Common myeloid progenitor, CD34-positive (primary cell): ENCODE results near the gene VAC14.

Experiments
- CTCF ChIA-PET: fragments of 350-600 bp; sonication (Branson Sonifier 250); formaldehyde crosslinking; loops from one replicate; lab custom pipeline; 2021; ENCODE audit warnings: antibody characterized with exemption; lab: Charles Lee
- POLR2A ChIA-PET: fragments of 350-600 bp; sonication (Branson Sonifier 250); formaldehyde crosslinking; loops from one replicate; lab custom pipeline; 2021; ENCODE audit warnings: antibody characterized with exemption; lab: Charles Lee
- DNase-seq, 3 donors: peaks; one replicate each; pipeline versions ENCODE4 v3.0.0 to v3.0.0-alpha.2; 2013
- H3K27ac ChIP-seq, 2 experiments: 1 replicate in 1 of 2; 2 replicates in 1 of 2; pipeline ENCODE4 v1.7.0; 2013; ENCODE audit warnings: inconsistent platforms in 2 of 2, low read length in 2 of 2, mild to moderate bottlenecking in 2 of 2, low read depth in 1 of 2, moderate library complexity in 1 of 2; ENCODE audit not compliant: severe bottlenecking in 2 of 2, insufficient read depth in 1 of 2, poor library complexity in 1 of 2
- H3K27me3 ChIP-seq, 5 experiments: replicated peaks in 2 of 5; 1 replicate in 3 of 5; 2 replicates in 2 of 5; pipeline versions ENCODE4 v1.6.1 to v1.7.0; 2013; ENCODE audit warnings: low read length in 4 of 5, mild to moderate bottlenecking in 2 of 5, moderate library complexity in 2 of 5, inconsistent platforms in 1 of 5; ENCODE audit not compliant: insufficient read depth in 5 of 5, control insufficient read depth in 4 of 5
- H3K36me3 ChIP-seq, 4 experiments: 1 replicate in 2 of 4; 2 replicates in 2 of 4; pipeline versions ENCODE4 v1.6.1 to v1.7.0; 2013; ENCODE audit warnings: low read length in 3 of 4, control low read depth in 1 of 4, mild to moderate bottlenecking in 1 of 4; ENCODE audit not compliant: control insufficient read depth in 4 of 4, insufficient read depth in 4 of 4
- H3K4me1 ChIP-seq, 4 experiments: 1 replicate in 3 of 4; 2 replicates in 1 of 4; pipeline versions ENCODE4 v1.6.1 to v1.7.1; 2013; ENCODE audit warnings: low read length in 3 of 4, mild to moderate bottlenecking in 3 of 4, control low read depth in 1 of 4, inconsistent platforms in 1 of 4, moderate library complexity in 1 of 4; ENCODE audit not compliant: control insufficient read depth in 4 of 4, insufficient read depth in 4 of 4; ENCODE audit errors: control extremely low read depth in 1 of 4
- H3K4me3 ChIP-seq, 7 experiments: 1 replicate in 4 of 7; 2 replicates in 3 of 7; pipeline versions ENCODE4 v1.5.1 to v1.7.0; 2013; ENCODE audit warnings: mild to moderate bottlenecking in 7 of 7, low read length in 6 of 7, moderate library complexity in 6 of 7, inconsistent platforms in 2 of 7, low read depth in 2 of 7, control low read depth in 1 of 7; ENCODE audit not compliant: insufficient read depth in 4 of 7, control insufficient read depth in 1 of 7; ENCODE audit errors: extremely low read depth in 1 of 7
- H3K9me3 ChIP-seq, 5 experiments: 1 replicate in 4 of 5; 2 replicates in 1 of 5; pipeline versions ENCODE4 v1.6.1 to v1.7.1; 2013; ENCODE audit warnings: low read length in 4 of 5, mild to moderate bottlenecking in 2 of 5, inconsistent platforms in 1 of 5, low read depth in 1 of 5, moderate library complexity in 1 of 5; ENCODE audit not compliant: control insufficient read depth in 4 of 5, insufficient read depth in 2 of 5; ENCODE audit errors: control extremely low read depth in 1 of 5
- WGBS: methylation state at CpG from one replicate; pipeline ENCODE4 v1.1.5; 2013; ENCODE audit not compliant: insufficient coverage; 5-methylcytosine and 5-hydroxymethylcytosine counted together

The VAC14 gene

DNA sequence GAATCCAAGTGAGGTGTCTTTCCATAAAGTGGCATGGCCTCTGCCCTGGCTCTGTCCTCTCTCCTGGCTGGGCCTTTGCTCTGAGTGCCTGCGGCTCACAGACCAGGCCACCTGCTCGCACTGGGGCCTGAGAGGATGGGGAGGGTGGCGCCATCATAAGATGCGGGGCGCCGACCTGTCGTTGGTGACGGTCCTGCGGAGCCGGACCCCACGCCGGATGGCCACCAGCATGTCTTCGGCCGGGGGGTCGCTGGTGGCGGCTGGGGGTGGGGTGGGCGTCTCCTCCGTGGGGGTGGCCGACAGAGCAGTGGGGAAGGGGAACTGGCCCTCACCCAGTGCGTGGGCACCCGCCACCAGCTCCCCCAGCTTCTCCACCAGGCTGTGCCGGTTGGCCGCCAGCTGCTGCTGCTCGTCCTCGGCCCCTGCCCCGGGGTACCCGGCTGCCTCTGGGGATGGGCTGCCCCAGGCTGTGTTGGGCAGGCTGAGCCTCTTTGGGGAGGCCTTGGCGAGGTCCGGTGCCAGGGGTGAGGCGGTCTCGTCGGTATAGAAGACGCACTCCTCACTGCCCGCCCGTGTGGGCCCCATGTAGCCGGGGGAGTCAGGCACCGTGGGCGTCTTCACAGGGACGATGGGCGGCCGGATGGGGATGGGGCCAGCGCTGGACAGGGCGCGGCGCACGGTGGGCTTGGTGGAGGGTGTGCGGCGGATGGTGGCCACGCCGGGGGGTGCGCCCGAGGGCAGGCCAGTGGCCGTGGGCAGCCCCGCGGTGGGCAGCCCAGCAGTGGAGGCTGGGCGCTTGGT lies 137.2 kb downstream of the VAC14 start:
- 97% methylated on average over 48 of the region's 56 CpGs for WGBS

DNA sequence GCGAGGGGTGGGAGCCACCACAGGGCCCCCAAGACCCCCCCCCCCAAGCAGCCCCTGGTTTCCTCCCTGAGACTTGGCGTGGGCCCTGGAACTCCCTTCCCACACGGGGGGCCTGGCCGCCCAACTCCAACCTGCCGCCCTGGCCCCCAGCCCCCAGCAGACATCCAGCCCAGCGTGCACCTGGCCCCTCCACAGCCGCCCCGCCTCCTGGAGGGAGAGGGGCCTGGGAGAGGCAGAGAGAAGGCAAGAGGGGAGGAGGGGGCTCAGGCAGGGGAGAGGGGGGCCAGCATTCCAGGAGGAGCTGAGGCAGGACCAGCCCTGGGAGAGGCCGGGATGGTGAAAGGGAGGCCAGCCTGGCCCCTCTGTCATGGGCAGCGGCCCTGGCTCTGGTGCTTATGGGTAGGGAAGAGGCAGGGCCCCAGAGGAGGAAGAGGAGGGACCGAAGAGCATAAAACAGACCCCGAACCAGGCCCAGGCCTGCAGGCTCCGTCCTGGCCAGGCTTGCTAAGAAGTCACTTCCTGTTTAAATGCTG lies 137.9 kb downstream of the VAC14 start:
- no peak for DNase-seq
- ChIA-PET POLR2A (no interaction called here), CTCF (interaction anchor here (1.7 kb wide), 1 partner anchor 9 kb away, joined by 6 read pairs; no protein-coding TSS in a partner anchor)
- H3K9me3 ChIP-seq, result no peaks in the 10 kb centered on the region
- no peak overlapping the region for H3K27ac ChIP-seq
- no peaks in the 10 kb centered on the region for H3K27me3 ChIP-seq
- no peak overlapping the region for H3K4me3 ChIP-seq
- H3K4me1 ChIP-seq, result no peaks in the 10 kb centered on the region
- WGBS, result 88% methylated on average over 4 of the region's 13 CpGs
- peaks cover 2 to 40% (median 24%) of the 10 kb centered on the region in 4 experiments for H3K36me3 ChIP-seq

More for the DNA sequence above, 137.2 kb downstream of the VAC14 start:
- Histone ChIP-seq H3K4me3 (no peak overlapping the region), H3K27me3 (no peaks in the 10 kb centered on the region), H3K9me3 (peaks cover 0 to 2% (median 0%) of the 10 kb centered on the region in 5 experiments), H3K27ac (no peak overlapping the region), H3K4me1 (no peaks in the 10 kb centered on the region), H3K36me3 (peaks cover 8 to 44% (median 28%) of the 10 kb centered on the region in 4 experiments)
- ChIA-PET POLR2A (no interaction called here), CTCF (no interaction called here)
- DNase-seq, result no peak

DNA sequence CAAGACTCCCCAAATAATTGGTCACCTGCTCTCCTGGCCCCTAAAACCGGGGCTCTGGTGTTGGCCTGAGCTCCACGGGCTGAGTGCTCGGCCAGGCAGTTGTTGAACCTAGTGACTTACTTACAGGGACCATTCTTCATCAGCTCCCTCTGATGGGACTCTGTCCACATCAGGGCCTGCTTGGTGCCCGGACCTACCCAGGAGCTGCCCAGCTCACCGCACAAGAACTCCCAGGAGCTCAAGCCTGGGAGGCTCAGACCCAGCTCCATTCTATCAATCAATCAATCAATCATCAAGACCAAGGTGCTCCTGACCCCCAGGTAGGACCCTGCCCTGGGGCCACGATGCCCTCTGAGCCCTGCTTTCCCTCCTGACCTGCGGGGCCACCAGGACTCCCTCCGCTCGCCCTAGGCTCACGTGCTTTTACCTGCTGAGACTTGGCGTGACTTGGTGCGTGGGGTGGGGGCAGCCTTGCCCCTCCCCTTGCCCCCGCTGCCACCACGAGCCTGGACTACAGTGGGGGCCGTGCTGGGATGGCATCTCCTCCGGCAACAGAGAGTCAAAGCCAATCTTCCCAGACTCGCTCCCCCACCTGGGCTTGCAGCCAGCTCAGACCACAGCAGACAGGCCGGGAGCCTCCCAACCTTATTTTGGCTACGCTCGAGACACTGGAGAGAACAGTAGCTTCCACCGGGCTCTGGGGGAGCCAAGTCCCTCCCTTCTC lies 138.9 kb downstream of the VAC14 start:
- Histone ChIP-seq H3K9me3 (no peaks in the 10 kb centered on the region), H3K27ac (no peak overlapping the region), H3K36me3 (peaks cover 2 to 37% (median 23%) of the 10 kb centered on the region in 4 experiments), H3K27me3 (no peaks in the 10 kb centered on the region), H3K4me1 (no peaks in the 10 kb centered on the region), H3K4me3 (no peak overlapping the region)
- POLR2A ChIA-PET, result interaction anchor here (1.0 kb wide), 1 partner anchor 109 kb away, joined by 3 read pairs; no protein-coding TSS in a partner anchor
- 94% methylated on average over 17 of the region's 21 CpGs for WGBS
- CTCF ChIA-PET, result interaction anchor here (1.7 kb wide), 1 partner anchor 8 kb away, joined by 6 read pairs; no protein-coding TSS in a partner anchor
- no peak for DNase-seq

DNA sequence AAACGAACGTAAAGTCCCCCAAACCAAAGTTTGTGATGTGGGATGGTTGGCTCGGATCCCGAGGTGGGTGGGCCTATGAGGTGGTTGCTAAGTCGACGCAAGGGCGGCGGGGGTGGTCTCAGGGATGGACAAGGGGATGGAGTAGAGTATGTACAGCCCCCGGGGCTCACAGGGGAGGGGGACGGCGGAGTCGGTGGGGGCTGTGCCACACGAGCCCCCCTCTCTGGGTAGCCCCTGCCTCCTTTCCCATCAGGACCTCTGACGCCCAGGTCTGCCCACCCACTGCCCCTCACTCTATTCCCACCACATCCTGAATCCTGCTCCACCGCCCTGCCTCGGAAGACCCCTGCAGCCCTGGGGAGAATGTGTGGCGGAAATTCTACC lies 139.4 kb downstream of the VAC14 start:
- CTCF ChIA-PET, result interaction anchor here (1.7 kb wide), 1 partner anchor 7 kb away, joined by 6 read pairs; no protein-coding TSS in a partner anchor
- no peak overlapping the region for H3K27ac ChIP-seq
- H3K4me1 ChIP-seq, result no peaks in the 10 kb centered on the region
- H3K9me3 ChIP-seq, result no peaks in the 10 kb centered on the region
- POLR2A ChIA-PET, result interaction anchor here (1.0 kb wide), 1 partner anchor 110 kb away, joined by 3 read pairs; no protein-coding TSS in a partner anchor
- H3K36me3 ChIP-seq, result peaks cover 2 to 33% (median 20%) of the 10 kb centered on the region in 4 experiments
- H3K4me3 ChIP-seq, result no peak overlapping the region
- WGBS, result 91% methylated on average over 8 of the region's 17 CpGs
- DNase-seq, result no peak
- H3K27me3 ChIP-seq, result no peaks in the 10 kb centered on the region

DNA sequence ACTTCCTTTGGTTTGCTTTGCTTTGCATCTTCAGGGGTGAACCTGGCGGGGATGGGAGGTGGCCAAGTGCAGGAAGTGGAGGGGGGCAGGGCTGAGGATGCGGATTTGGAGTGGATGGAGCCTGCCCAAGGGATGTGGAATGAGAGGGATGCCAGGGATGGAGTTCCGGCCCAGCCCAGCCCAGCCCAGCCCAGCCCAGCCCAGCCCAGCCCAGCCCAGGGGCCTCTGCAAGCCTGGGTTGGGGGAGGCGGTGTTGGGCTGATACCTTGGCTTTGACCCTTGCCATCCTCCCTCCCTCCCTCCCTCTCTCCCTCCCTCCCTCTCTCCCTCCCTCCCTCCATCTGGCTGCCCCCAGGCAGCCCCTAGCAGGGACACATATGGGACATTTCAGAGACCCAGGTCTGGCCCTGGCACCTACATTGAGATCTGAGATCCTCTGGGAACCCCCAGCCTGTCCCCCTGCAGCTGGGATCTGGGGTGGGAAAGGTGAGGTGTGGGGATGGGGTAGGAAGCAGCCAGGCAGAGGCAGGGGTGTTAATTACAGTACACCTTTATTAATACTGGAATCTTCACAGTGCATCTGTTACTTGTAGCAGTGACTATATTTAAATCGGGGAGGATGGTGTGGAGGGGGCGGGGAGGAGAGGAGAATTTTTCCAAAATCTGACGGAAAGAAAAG lies 140.1 kb downstream of the VAC14 start:
- H3K4me3 ChIP-seq, result no peak overlapping the region
- DNase-seq, result no peak
- POLR2A ChIA-PET, result no interaction called here
- no peaks in the 10 kb centered on the region for H3K27me3 ChIP-seq
- WGBS, result 40% methylated on average over 1 of the region's 7 CpGs
- peaks cover 0 to 26% (median 14%) of the 10 kb centered on the region in 4 experiments for H3K36me3 ChIP-seq
- CTCF ChIA-PET, result interaction anchor here (2.3 kb wide), 1 partner anchor 110 kb away, joined by 11 read pairs; no protein-coding TSS in a partner anchor
- H3K27ac ChIP-seq, result no peak overlapping the region
- H3K9me3 ChIP-seq, result no peaks in the 10 kb centered on the region
- H3K4me1 ChIP-seq, result no peaks in the 10 kb centered on the region

DNA sequence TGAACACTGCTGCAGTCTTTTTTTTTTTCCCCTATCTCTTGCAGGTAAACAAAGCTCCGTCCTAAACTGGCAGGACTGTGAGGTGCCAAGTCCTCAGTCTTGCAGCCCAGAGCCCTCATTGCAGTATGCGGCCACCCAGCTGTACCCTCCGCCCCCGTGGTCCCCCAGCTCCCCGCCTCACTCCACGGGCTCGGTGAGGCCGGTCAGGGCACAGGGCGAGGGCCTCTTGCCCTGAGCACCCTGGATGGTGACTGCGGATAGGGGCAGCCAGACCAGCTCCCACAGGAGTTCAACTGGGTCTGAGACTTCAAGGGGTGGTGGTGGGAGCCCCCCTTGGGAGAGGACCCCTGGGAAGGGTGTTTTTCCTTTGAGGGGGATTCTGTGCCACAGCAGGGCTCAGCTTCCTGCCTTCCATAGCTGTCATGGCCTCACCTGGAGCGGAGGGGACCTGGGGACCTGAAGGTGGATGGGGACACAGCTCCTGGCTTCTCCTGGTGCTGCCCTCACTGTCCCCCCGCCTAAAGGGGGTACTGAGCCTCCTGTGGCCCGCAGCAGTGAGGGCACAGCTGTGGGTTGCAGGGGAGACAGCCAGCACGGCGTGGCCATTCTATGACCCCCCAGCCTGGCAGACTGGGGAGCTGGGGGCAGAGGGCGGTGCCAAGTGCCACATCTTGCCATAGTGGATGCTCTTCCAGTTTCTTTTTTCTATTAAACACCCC lies 140.8 kb downstream of the VAC14 start:
- POLR2A ChIA-PET, result no interaction called here
- H3K36me3 ChIP-seq, result peaks cover 0 to 20% (median 11%) of the 10 kb centered on the region in 4 experiments
- no peaks in the 10 kb centered on the region for H3K9me3 ChIP-seq
- H3K27me3 ChIP-seq, result no peaks in the 10 kb centered on the region
- CTCF ChIA-PET, result interaction anchor here (0.7 to 2.3 kb wide), 5 partner anchors 10 to 111 kb away, joined by 3 to 11 read pairs (median 3); no protein-coding TSS in a partner anchor
- no peaks in the 10 kb centered on the region for H3K4me1 ChIP-seq
- DNase-seq, result no peak
- no peak overlapping the region for H3K27ac ChIP-seq
- WGBS, result 82% methylated on average over 8 of the region's 16 CpGs
- no peak overlapping the region for H3K4me3 ChIP-seq
